TTC549 (cell line): Measurements from ENCODE around the gene ADGRE3.
"Not testable (repeated sequence)": the region's sequence is repeated elsewhere in the genome, so short reads cannot be mapped to it uniquely, and the experiment has no call there.

ENCODE experiments used
- FAIRE-seq: peaks from 2 replicates; lab custom pipeline; 2012; peaks lifted over from hg19 to GRCh38; lab: Jason Lieb, UNC

The ADGRE3 gene

GRCh38 chr19:14669940-14670339 lies 4.7 kb downstream of the ADGRE3 start:
- no peak for FAIRE-seq

GRCh38 chr19:14661372-14661924 lies 13.2 kb downstream of the ADGRE3 start:
- no peak for FAIRE-seq

GRCh38 chr19:14659874-14660489 lies 14.7 kb downstream of the ADGRE3 start:
- no peak for FAIRE-seq

- FAIRE-seq = no peak
These were observed 18.9 kb downstream of the ADGRE3 start for GRCh38 chr19:14655726-14656125.

- FAIRE-seq = no peak
These were observed 19.7 kb downstream of the ADGRE3 start for GRCh38 chr19:14654786-14655560.

- FAIRE-seq = no peak
These were observed 24.5 kb downstream of the ADGRE3 start for GRCh38 chr19:14650161-14650560.

GRCh38 chr19:14649020-14649419 lies 25.6 kb downstream of the ADGRE3 start:
- no peak for FAIRE-seq

- no peak for FAIRE-seq
These were observed 26.1 kb downstream of the ADGRE3 start for GRCh38 chr19:14648506-14648905.

- no peak for FAIRE-seq
These were observed 34.9 kb downstream of the ADGRE3 start for GRCh38 chr19:14639536-14640277.

GRCh38 chr19:14632286-14632685 lies 42.4 kb downstream of the ADGRE3 start:
- FAIRE-seq = peak; percentile 82

GRCh38 chr19:14629557-14629956 lies 45.1 kb downstream of the ADGRE3 start:
- no peak for FAIRE-seq

GRCh38 chr19:14624491-14624890 lies 50.2 kb downstream of the ADGRE3 start:
- FAIRE-seq = not testable (repeated sequence)

- no peak for FAIRE-seq
These were observed 55.2 kb downstream of the ADGRE3 start for GRCh38 chr19:14619404-14619803.

GRCh38 chr19:14616407-14616806 lies 58.2 kb downstream of the ADGRE3 start:
- no peak for FAIRE-seq

- FAIRE-seq = no peak
These were observed 59.0 kb downstream of the ADGRE3 start for GRCh38 chr19:14615623-14616022.

- no peak for FAIRE-seq
These were observed 60.6 kb downstream of the ADGRE3 start for GRCh38 chr19:14614099-14614412.

GRCh38 chr19:14613399-14614098 lies 61.1 kb downstream of the ADGRE3 start:
- FAIRE-seq = not testable (repeated sequence)

- FAIRE-seq = no peak
These were observed 62.0 kb downstream of the ADGRE3 start for GRCh38 chr19:14612657-14613056.

GRCh38 chr19:14612242-14612641 lies 62.4 kb downstream of the ADGRE3 start:
- FAIRE-seq = not testable (repeated sequence)

- FAIRE-seq = no peak
These were observed 63.6 kb downstream of the ADGRE3 start for GRCh38 chr19:14611051-14611450.

- no peak for FAIRE-seq
These were observed 68.0 kb downstream of the ADGRE3 start for GRCh38 chr19:14606627-14607026.

GRCh38 chr19:14603990-14604387 lies 70.7 kb downstream of the ADGRE3 start:
- no peak for FAIRE-seq
